Suprapubic skin (tissue), 4 donors: Measurements from ENCODE around the gene NOL4. TPM values are rescaled to one million over a fixed set of nuclear protein-coding genes. Genes with fewer than 3 reads are reported as not detected.

Experiments
- DNase-seq, 2 donors: peaks; one replicate each; pipeline ENCODE4 v3.0.0-alpha.2; 2019; ENCODE audit warnings: low spot score in 2 of 2
- H3K27ac ChIP-seq: fragments of 200-600 bp; sonication (generic); one replicate; pipeline ENCODE4 v1.5.1; 2019
- H3K27me3 ChIP-seq: fragments of 200-600 bp; sonication (generic); one replicate; pipeline ENCODE4 v1.5.1; 2019
- H3K36me3 ChIP-seq: fragments of 200-600 bp; sonication (generic); one replicate; pipeline ENCODE4 v1.5.1; 2019
- H3K4me1 ChIP-seq: fragments of 200-600 bp; sonication (generic); one replicate; pipeline ENCODE4 v1.5.1; 2019
- H3K4me3 ChIP-seq: fragments of 200-600 bp; sonication (generic); one replicate; pipeline ENCODE4 v1.5.1; 2019; ENCODE audit warnings: mild to moderate bottlenecking
- H3K9me3 ChIP-seq: fragments of 200-600 bp; sonication (generic); one replicate; pipeline ENCODE4 v1.5.1; 2019
- CTCF ChIP-seq, 2 donors: fragments of 200-600 bp in 1 of 2; fragments of 450-650 bp in 1 of 2; sonication (generic) in 1 of 2; IDR thresholded peaks; one replicate each; pipeline ENCODE4 v1.5.1; 2016 to 2019; ENCODE audit warnings: antibody characterized with exemption in 2 of 2, mild to moderate bottlenecking in 1 of 2, moderate library complexity in 1 of 2
- EP300 ChIP-seq: sonication (generic); formaldehyde crosslinking; IDR thresholded peaks from one replicate; pipeline ENCODE4 v1.6.1; 2017; ENCODE audit warnings: antibody characterized with exemption
- POLR2A ChIP-seq, 2 donors: fragments of 450-650 bp; IDR thresholded peaks; one replicate each; pipeline ENCODE4 v1.6.1; 2017; ENCODE audit warnings: antibody characterized with exemption in 2 of 2, mild to moderate bottlenecking in 2 of 2, moderate library complexity in 2 of 2
- POLR2AphosphoS5 ChIP-seq, 3 donors: sonication (generic); formaldehyde crosslinking; IDR thresholded peaks; one replicate each; pipeline ENCODE4 v1.6.1; 2017; ENCODE audit warnings: antibody characterized with exemption in 3 of 3
- WGBS: methylation state at CpG from one replicate; pipeline ENCODE4 v1.1.5; 2018; 5-methylcytosine and 5-hydroxymethylcytosine counted together
- total RNA-seq, 4 donors: library from RNA; depleted of rRNA; stranded (reverse); fragments of >200 nt; gene quantifications; one replicate each; pipeline ENCODE4 v1.1.0, GENCODE V29; 2016

NOL4 gene
- total RNA-seq, 4 donors from 2014 or later: 0.23 to 1.1 TPM; not detected in 2

GRCh38 chr18:34223164-34223892, 1.4 kb downstream of the NOL4 start:
- Histone ChIP-seq H3K4me3 (peak overlapping the region; percentile 40), H3K9me3 (no peaks in the 10 kb centered on the region), H3K27ac (no peak overlapping the region), H3K36me3 (no peaks in the 10 kb centered on the region), H3K4me1 (peaks cover 33% of the 10 kb centered on the region), H3K27me3 (peaks cover 65% of the 10 kb centered on the region)
- TF ChIP-seq POLR2AphosphoS5 (IDR thresholded peaks at IDR 0.05) (no peak), POLR2A (IDR thresholded peaks at IDR 0.05) (no peak), CTCF (IDR thresholded peaks at IDR 0.05) (no peak), EP300 (no peak)
- no peak for DNase-seq
- WGBS: 4% methylated on average over 35 of the region's 51 CpGs

GRCh38 chr18:34222307-34223163, 2.2 kb downstream of the NOL4 start:
- 1% methylated on average over 34 of the region's 68 CpGs for WGBS
- Histone ChIP-seq H3K27me3 (peaks cover 65% of the 10 kb centered on the region), H3K4me1 (peaks cover 33% of the 10 kb centered on the region)

GRCh38 chr18:34221971-34222306, 2.8 kb downstream of the NOL4 start:
- no peak overlapping the region for H3K27ac ChIP-seq
- no peaks in the 10 kb centered on the region for H3K36me3 ChIP-seq
- H3K27me3 ChIP-seq: peaks cover 62% of the 10 kb centered on the region
- peaks cover 33% of the 10 kb centered on the region for H3K4me1 ChIP-seq
- no peaks in the 10 kb centered on the region for H3K9me3 ChIP-seq
- 1% methylated on average over 7 of the region's 11 CpGs for WGBS
- TF ChIP-seq EP300: no peak
- no peak for TF ChIP-seq POLR2AphosphoS5 (IDR thresholded peaks at IDR 0.05)
- H3K4me3 ChIP-seq: peak overlapping the region; percentile 40
- DNase-seq: no peak

More at GRCh38 chr18:34222307-34223163, 2.2 kb downstream of the NOL4 start:
- H3K4me3 ChIP-seq: peak overlapping the region; percentile 40
- TF ChIP-seq EP300 (no peak), POLR2AphosphoS5 (IDR thresholded peaks at IDR 0.05) (no peak), POLR2A (IDR thresholded peaks at IDR 0.05) (no peak), CTCF (IDR thresholded peaks at IDR 0.05) (no peak)
- DNase-seq: no peak
- no peak overlapping the region for H3K27ac ChIP-seq
- no peaks in the 10 kb centered on the region for H3K36me3 ChIP-seq
- no peaks in the 10 kb centered on the region for H3K9me3 ChIP-seq

- peaks cover 46% of the 10 kb centered on the region for H3K27me3 ChIP-seq
- WGBS: 73% methylated on average over 6 of the region's 6 CpGs
Observed at GRCh38 chr18:34220081-34220815, 4.5 kb downstream of the NOL4 start.

GRCh38 chr18:34219651-34220050, 5.1 kb downstream of the NOL4 start:
- Histone ChIP-seq H3K27me3 (peaks cover 40% of the 10 kb centered on the region), H3K4me3 (no peak overlapping the region), H3K27ac (no peak overlapping the region), H3K4me1 (peaks cover 29% of the 10 kb centered on the region), H3K9me3 (no peaks in the 10 kb centered on the region), H3K36me3 (no peaks in the 10 kb centered on the region)
- TF ChIP-seq POLR2A (IDR thresholded peaks at IDR 0.05) (no peak), EP300 (no peak), CTCF (IDR thresholded peaks at IDR 0.05) (no peak)
- WGBS: 93% methylated on average over 10 of the region's 10 CpGs
- DNase-seq: no peak

More at GRCh38 chr18:34220081-34220815, 4.5 kb downstream of the NOL4 start:
- H3K4me1 ChIP-seq: peaks cover 33% of the 10 kb centered on the region
- H3K27ac ChIP-seq: no peak overlapping the region
- TF ChIP-seq POLR2A (IDR thresholded peaks at IDR 0.05) (no peak), EP300 (no peak)
- H3K9me3 ChIP-seq: no peaks in the 10 kb centered on the region
- DNase-seq: no peak
- no peak overlapping the region for H3K4me3 ChIP-seq
- H3K36me3 ChIP-seq: no peaks in the 10 kb centered on the region
